GM12872 (cell line): ENCODE measurements around the gene COL5A1.

Source experiments
- TF ChIP-seq, protein P1 (sequence below): IDR thresholded peaks from 3 replicates; pipeline ENCODE4 v1.5.1; 2011; ENCODE audit warnings: low read depth, mild to moderate bottlenecking, low read length, moderate library complexity; ENCODE audit not compliant: insufficient read depth

Gene COL5A1

DNA sequence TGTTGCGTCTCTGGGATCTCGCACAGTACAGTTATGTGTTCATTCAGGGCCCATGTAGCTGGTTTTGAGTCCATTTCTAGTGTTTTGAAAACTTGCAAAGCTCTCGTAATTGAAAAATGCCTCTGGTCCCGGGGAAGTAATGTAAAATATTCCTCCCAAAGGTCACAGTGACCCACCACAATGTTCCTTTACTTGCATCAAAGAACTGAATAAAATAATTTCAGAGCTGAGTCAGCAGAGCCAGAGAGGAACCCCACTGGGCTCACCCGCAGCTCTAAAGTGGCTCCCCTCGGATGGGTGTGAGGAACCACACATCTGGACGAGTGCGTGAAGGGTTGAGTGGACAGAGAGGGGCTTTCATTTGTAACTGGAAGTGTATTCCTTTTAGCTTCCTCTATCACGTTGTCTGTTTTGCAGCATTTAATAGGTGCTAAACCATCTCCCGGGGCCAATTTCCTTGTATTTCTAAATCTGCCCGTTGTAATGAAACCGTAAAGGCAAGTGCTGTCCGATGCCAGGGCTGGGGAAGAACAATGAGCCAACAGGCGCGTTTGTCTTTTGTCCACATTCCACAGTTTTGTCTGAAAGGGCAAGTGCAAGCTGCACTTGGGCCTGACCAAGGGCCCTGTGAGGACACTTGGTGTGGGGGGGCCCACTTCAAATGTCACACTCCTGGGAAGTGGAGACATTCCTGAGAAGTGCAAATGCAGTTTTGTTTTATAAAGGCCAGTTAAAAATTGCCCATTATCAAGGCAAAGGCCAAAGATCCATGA lies 29.9 kb downstream of the COL5A1 start:
- TF ChIP-seq, protein P1, sequence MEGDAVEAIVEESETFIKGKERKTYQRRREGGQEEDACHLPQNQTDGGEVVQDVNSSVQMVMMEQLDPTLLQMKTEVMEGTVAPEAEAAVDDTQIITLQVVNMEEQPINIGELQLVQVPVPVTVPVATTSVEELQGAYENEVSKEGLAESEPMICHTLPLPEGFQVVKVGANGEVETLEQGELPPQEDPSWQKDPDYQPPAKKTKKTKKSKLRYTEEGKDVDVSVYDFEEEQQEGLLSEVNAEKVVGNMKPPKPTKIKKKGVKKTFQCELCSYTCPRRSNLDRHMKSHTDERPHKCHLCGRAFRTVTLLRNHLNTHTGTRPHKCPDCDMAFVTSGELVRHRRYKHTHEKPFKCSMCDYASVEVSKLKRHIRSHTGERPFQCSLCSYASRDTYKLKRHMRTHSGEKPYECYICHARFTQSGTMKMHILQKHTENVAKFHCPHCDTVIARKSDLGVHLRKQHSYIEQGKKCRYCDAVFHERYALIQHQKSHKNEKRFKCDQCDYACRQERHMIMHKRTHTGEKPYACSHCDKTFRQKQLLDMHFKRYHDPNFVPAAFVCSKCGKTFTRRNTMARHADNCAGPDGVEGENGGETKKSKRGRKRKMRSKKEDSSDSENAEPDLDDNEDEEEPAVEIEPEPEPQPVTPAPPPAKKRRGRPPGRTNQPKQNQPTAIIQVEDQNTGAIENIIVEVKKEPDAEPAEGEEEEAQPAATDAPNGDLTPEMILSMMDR = no peak

DNA sequence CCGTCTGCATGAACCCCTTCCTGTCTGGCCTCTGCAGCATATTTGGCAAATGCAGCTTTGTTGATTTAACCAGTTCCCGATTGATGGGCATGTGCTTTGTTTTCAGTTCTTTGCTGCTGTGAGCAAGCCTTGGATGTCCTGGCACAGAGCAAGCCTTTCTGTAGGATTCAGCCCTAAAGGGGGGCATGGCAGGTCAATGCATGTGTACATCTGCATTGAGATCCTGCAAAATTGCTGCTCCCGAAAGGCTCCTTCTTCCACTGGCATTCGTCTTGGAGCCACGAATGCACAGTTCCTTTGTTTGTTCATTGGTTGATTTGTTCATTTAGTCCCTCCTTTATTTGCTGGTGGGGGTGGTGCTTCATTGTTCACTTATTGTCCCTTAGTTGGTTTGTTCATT lies 34.8 kb downstream of the COL5A1 start:
- TF ChIP-seq, protein P1 = no peak

DNA sequence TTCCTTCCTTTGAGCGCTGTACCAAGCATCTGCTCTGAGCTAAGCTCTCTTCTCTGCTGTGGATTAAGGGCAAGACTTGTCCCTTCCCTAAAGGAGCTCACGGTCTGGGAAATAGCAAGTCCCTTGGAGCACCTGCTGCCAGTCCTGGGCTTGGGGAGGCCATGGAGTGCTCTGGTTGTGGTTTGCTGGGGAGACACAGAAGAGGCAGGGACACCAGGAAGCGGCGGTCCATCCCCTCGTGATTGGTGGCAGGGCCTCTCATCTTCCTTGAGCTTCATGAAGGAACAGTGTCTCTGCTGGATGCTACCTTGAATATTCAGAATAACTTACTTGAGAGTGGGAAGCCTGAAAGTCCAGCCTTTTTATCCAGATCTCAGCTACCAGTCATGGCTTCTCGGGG lies 35.3 kb downstream of the COL5A1 start:
- TF ChIP-seq, protein P1 = no peak

DNA sequence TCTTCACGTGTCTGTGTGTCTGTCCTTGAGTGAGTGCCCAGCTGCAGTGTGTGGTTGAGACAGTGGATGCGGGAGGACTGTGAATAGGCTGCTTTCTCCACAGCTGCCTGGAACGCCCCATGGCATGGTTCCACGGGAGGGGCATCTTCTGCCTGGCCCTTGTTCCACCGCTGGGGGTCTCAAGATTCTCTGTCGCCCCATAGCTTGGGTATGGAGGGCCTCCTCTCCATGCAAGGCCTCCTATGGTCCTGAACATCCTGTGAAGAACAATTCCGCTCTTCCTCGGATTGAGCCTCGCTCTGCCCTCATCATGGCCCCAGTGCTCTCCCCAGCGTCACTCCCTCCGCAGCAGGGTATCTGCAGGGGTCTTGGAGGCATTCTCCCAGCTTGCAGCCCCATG lies 36.1 kb downstream of the COL5A1 start:
- TF ChIP-seq, protein P1 = no peak

DNA sequence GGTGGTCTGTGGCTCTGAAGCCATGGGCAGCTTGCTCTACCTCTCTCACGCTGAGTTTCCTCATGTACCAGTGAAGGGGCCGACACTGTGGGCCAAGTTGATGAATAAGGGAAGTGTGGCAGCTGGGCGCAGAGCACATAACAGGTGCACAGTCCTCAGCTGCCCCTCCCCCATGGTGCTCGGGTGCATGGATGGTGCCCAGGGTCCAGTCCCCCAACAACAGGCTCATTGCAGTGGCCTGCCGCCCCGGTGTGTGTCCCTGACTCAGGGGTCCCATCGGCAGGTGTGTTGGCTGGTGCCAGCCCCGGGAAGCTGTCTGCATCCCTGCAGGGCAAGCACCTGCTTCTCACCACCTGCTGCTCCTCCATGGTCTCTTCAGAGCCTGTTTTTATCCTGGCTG lies 36.6 kb downstream of the COL5A1 start:
- TF ChIP-seq, protein P1 = no peak

DNA sequence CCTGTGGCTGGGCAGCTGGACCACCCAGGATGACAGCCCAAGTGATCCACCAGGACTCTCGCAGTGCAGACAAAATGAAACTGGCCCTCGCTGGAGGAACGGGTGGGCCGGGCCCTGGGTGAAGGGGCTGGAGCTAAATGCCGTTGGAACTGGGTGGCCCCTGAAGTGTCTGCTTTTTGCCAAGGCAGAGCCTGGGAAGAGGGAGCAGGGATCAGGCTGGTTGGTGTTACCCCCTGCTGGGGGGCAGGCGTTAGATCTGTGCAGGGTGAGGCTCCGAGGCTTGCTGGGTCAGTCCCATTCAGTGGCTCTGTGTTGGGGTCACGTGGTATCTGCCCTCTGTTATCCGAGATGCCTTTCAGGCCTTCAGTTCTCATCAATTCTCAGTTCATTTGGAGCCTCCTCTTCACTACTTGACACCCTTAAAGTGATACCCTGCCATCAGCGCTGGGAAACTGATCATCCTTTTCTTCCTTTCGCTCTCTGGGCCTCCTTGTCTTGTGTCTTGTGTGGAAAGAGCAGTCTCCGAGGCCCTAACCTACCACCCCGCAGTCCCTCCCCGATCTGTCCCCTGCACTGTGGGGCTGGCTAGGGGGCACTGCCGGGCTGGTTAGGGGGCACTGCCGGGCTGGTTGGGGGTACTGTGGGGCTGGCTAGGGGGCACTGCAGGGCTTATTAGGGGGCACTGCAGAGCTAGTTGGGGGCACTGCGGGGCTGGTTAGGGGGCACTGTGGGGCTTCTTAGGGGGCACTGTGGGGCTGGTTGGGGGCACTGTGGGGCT lies 37.3 kb downstream of the COL5A1 start:
- TF ChIP-seq, protein P1 = no peak

DNA sequence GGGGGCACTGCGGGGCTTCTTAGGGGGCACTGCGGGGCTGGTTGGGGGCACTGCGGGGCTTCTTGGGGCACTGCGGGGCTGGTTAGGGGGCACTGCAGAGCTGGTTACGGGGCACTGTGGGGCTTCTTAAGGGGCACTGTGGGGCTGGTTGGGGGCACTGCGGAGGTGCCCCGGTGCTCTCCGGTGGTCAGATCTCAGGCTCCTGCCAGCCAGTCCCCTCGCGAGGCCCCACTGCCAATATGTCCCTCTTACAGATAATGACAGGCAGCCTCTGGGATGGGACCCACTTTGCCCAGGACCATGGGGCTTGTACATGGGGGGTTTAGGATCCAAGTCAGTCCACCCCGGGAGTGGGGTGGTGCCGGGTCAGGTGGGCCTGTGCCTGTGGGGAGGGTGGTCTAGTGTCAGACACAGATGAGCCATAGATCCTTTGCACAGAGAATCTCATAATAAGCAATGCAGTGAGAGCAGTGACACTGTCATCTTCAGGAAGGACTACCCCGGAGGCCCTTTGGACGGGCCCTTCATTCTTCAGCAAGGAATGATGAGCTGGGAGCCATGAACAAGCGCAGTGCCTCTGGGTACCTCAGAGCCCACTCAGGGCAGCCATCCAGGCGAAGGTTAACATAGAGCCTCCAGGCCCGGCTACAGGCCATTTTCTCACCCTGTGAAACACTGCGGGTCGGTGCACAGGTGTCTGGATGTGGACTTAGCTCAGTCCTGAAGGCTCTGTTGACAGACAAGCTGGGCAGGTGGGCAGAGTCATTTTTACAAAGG lies 38.2 kb downstream of the COL5A1 start:
- TF ChIP-seq, protein P1 = no peak
